Testis (tissue), 3 donors: ENCODE data around the gene CUL5. TPM values are rescaled to one million over a fixed set of nuclear protein-coding genes. Genes with fewer than 3 reads are reported as not detected.
A peak's percentile ranks its signal among the peaks of the same experiment; 100 is the strongest.
"Not testable (repeated sequence)": the region's sequence is repeated elsewhere in the genome, so short reads cannot be mapped to it uniquely, and the experiment has no call there.

ENCODE experiments used
- DNase-seq: peaks from one replicate; pipeline ENCODE4 v3.0.0-alpha.2; 2019
- H3K27ac ChIP-seq, 2 donors: fragments of 200-600 bp; sonication (generic); one replicate each; pipeline ENCODE4 v1.5.1; 2019
- H3K27me3 ChIP-seq: fragments of 200-600 bp; sonication (generic); one replicate; pipeline ENCODE4 v1.5.1; 2019
- H3K36me3 ChIP-seq: fragments of 200-600 bp; sonication (generic); one replicate; pipeline ENCODE4 v1.5.1; 2017; ENCODE audit warnings: low read depth; ENCODE audit errors: missing control alignments
- H3K4me1 ChIP-seq: fragments of 200-600 bp; sonication (generic); one replicate; pipeline ENCODE4 v1.5.1; 2019
- H3K4me3 ChIP-seq, 2 donors: fragments of 200-600 bp; sonication (generic); one replicate each; pipeline ENCODE4 v1.5.1; 2017 to 2019
- H3K9me3 ChIP-seq: fragments of 200-600 bp; sonication (generic); one replicate; pipeline ENCODE4 v1.5.1; 2017
- CTCF ChIP-seq, 3 experiments: fragments of 450-650 bp in 2 of 3; fragments of 200-600 bp in 1 of 3; sonication (generic) in 1 of 3; IDR thresholded peaks; one replicate each; pipeline ENCODE4 v1.5.1; 2016 to 2019; ENCODE audit warnings: antibody characterized with exemption in 3 of 3, mild to moderate bottlenecking in 2 of 3, moderate library complexity in 1 of 3
- POLR2A ChIP-seq: fragments of 450-650 bp; IDR thresholded peaks from one replicate; pipeline ENCODE4 v1.6.1; 2017; ENCODE audit warnings: antibody characterized with exemption, mild to moderate bottlenecking, moderate library complexity
- WGBS, 2 donors: methylation state at CpG; one replicate each; pipeline ENCODE4 v1.1.5; 2018; 5-methylcytosine and 5-hydroxymethylcytosine counted together
- intact Hi-C: fragments of 100-400 bp; cut with DNase I; formaldehyde crosslinking; loops from one replicate; pipeline ENCODE4 v1.15.1; 2023; ENCODE audit warnings: low total_unique reads
- polyA plus RNA-seq: library from polyadenylated mRNA; stranded (reverse); fragments of 350-450 nt; fragmentation: Illumina TruSeq; extraction: RNeasy Lipid Tissue Mini Kit (QIAGEN cat#74804); gene quantifications from one replicate; pipeline ENCODE4 v1.2.3, GENCODE V29; 2014; ENCODE audit warnings: low read depth, low replicate concordance; ENCODE audit not compliant: insufficient read depth
- total RNA-seq, 2 donors: library from RNA; depleted of rRNA; stranded (reverse); fragments of >200 nt; gene quantifications; one replicate each; pipeline ENCODE4 v1.2.3, GENCODE V29; 2016

The CUL5 gene
- total and polyA plus RNA-seq, 3 donors from 2014 or later, result 9.5 to 34.6 (median 31.2) TPM

- WGBS, 2 donors, result 90 to 100% methylated on average over 2 of the region's 2 CpGs
- H3K4me1 ChIP-seq, result peaks cover 3% of the 10 kb centered on the region
These were observed 120.1 kb downstream of the CUL5 start for GRCh38 chr11:108128772-108129171.

GRCh38 chr11:108131993-108132392 is 123.3 kb downstream of the CUL5 start:
- Histone ChIP-seq H3K27ac (no peak overlapping the region), H3K4me3 (no peak overlapping the region), H3K27me3 (no peaks in the 10 kb centered on the region), H3K9me3 (no peaks in the 10 kb centered on the region), H3K36me3 (no peaks in the 10 kb centered on the region), H3K4me1 (no peaks in the 10 kb centered on the region)
- no peak for DNase-seq
- intact Hi-C loops, result no loop called here
- WGBS, 2 donors, result 89 to 100% methylated on average over 1 of the region's 1 CpG
- no peak for TF ChIP-seq CTCF (IDR thresholded peaks at IDR 0.05)
- no peak for TF ChIP-seq POLR2A

More at GRCh38 chr11:108128772-108129171, 120.1 kb downstream of the CUL5 start:
- H3K27me3 ChIP-seq, result no peaks in the 10 kb centered on the region
- H3K27ac ChIP-seq, result no peak overlapping the region
- intact Hi-C loops, result no loop called here
- no peak for DNase-seq
- TF ChIP-seq CTCF (IDR thresholded peaks at IDR 0.05) (no peak), POLR2A (no peak)
- H3K9me3 ChIP-seq, result no peaks in the 10 kb centered on the region
- H3K4me3 ChIP-seq, result no peak overlapping the region
- no peaks in the 10 kb centered on the region for H3K36me3 ChIP-seq

- H3K27me3 ChIP-seq, H3K4me1 ChIP-seq, H3K36me3 ChIP-seq, DNase-seq, H3K9me3 ChIP-seq, intact Hi-C loops, H3K4me3 ChIP-seq, H3K27ac ChIP-seq: not testable (repeated sequence)
- 93 to 100% methylated on average over 2 of the region's 2 CpGs for WGBS, 2 donors
These were observed 124.4 kb downstream of the CUL5 start for GRCh38 chr11:108132993-108133538.

- Histone ChIP-seq H3K27ac (no peak overlapping the region), H3K4me1 (no peaks in the 10 kb centered on the region), H3K36me3 (no peaks in the 10 kb centered on the region), H3K27me3 (no peaks in the 10 kb centered on the region), H3K9me3 (no peaks in the 10 kb centered on the region), H3K4me3 (no peak overlapping the region)
- intact Hi-C loops, result no loop called here
- TF ChIP-seq POLR2A (no peak), CTCF (IDR thresholded peaks at IDR 0.05) (peak in 1 of 3 experiments; percentile 14)
- WGBS, 2 donors, result 66 to 78% methylated on average over 2 of the region's 2 CpGs
- DNase-seq, result no peak
These were observed 127.3 kb downstream of the CUL5 start for GRCh38 chr11:108135845-108136544.

GRCh38 chr11:108137212-108137611 is 128.5 kb downstream of the CUL5 start:
- Histone ChIP-seq H3K4me3 (no peak overlapping the region), H3K36me3 (no peaks in the 10 kb centered on the region), H3K9me3 (no peaks in the 10 kb centered on the region), H3K4me1 (no peaks in the 10 kb centered on the region), H3K27me3 (no peaks in the 10 kb centered on the region), H3K27ac (no peak overlapping the region)
- 85 to 96% methylated on average over 1 of the region's 1 CpG for WGBS, 2 donors
- intact Hi-C loops, result no loop called here
- DNase-seq, result no peak
- no peak for TF ChIP-seq POLR2A
- TF ChIP-seq CTCF (IDR thresholded peaks at IDR 0.05), result no peak
